Peyer's patch (tissue), 4 donors: ENCODE results near the gene FAM174C.

ENCODE experiments used
- POLR2A ChIP-seq, 2 donors: fragments of 450-650 bp; IDR thresholded peaks; one replicate each; pipeline ENCODE4 v1.5.1; 2017; ENCODE audit warnings: antibody characterized with exemption in 2 of 2, mild to moderate bottlenecking in 2 of 2, moderate library complexity in 2 of 2
- TF ChIP-seq, protein P1 (sequence below), 6 experiments: fragments of 450-650 bp in 4 of 6; fragments of 200-600 bp in 2 of 6; sonication (generic) in 1 of 6; IDR thresholded peaks; one replicate each; pipeline ENCODE4 v1.5.1; 2017 to 2019; ENCODE audit warnings: antibody characterized with exemption in 6 of 6, mild to moderate bottlenecking in 3 of 6, moderate library complexity in 1 of 6

DNA sequence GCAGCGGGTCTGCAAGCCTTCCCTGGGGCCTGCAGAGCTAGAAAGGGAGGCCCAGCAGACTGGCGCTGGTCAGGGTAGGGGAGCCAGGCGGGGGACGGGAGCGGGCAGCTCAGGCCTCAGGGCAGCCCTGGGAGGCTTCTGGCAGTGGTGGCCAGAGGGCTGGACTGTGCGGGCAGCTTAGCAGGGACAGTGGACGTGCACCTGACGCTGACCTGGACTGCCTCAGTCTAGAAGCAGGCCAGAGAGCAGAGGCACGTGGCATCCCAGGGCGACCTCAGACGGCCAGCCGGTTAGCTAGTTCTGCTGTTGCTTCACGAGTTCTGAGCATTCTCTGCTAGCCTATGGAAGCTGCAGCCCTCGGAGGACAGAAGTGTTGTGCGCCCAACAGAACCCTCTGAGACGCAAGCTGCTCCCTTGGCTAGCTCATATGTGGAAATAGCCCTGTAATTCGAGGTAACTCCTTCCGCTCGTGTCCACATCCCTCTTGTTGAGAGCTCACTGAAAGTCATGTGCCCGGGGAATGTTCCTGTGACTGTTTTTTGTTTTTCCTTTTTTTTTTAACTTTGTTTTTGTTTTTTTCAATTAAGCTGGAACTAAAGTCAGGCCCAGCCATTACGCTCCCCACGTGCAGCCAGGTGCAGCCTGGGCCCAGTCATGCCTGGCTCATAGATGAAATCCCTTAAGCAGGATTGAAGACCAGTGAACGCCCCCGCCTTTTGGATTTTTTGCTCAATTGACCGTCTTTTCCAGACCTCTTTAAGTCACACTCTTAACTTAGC is 1.9 kb upstream of the FAM174C start:
- TF ChIP-seq POLR2A (IDR thresholded peaks at IDR 0.05): no peak
- TF ChIP-seq, protein P1, sequence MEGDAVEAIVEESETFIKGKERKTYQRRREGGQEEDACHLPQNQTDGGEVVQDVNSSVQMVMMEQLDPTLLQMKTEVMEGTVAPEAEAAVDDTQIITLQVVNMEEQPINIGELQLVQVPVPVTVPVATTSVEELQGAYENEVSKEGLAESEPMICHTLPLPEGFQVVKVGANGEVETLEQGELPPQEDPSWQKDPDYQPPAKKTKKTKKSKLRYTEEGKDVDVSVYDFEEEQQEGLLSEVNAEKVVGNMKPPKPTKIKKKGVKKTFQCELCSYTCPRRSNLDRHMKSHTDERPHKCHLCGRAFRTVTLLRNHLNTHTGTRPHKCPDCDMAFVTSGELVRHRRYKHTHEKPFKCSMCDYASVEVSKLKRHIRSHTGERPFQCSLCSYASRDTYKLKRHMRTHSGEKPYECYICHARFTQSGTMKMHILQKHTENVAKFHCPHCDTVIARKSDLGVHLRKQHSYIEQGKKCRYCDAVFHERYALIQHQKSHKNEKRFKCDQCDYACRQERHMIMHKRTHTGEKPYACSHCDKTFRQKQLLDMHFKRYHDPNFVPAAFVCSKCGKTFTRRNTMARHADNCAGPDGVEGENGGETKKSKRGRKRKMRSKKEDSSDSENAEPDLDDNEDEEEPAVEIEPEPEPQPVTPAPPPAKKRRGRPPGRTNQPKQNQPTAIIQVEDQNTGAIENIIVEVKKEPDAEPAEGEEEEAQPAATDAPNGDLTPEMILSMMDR (IDR thresholded peaks at IDR 0.05): no peak
